Measurements from ENCODE around the gene EFNB2. TPM values are rescaled to one million over a fixed set of nuclear protein-coding genes. Genes with fewer than 3 reads are reported as not detected.
A peak's percentile ranks its signal among the peaks of the same experiment; 100 is the strongest.

EFNB2 gene
- total RNA-seq, 1 donor from 2014 or later, result 10.1 TPM

- Histone ChIP-seq H3K27me3 (ENCODE audit: low read depth) (no peaks in the 10 kb centered on the region), H3K4me1 (peaks cover 60% of the 10 kb centered on the region), H3K27ac (replicated peaks) (no peak overlapping the region), H3K4me3 (no peak overlapping the region), H3K9me3 (replicated peaks) (no peaks in the 10 kb centered on the region), H3K36me3 (peaks cover 16% of the 10 kb centered on the region)
- no peak for DNase-seq
- no peak for TF ChIP-seq CTCF (IDR thresholded peaks at IDR 0.05; ENCODE audit: borderline replicate concordance)
- intact Hi-C loops (cut with micrococcal nuclease), result no loop called here
Measured at GRCh38 chr13:106488686-106489085, 46.8 kb downstream of the EFNB2 start.

- Histone ChIP-seq H3K4me1 (peaks cover 57% of the 10 kb centered on the region), H3K36me3 (peaks cover 10% of the 10 kb centered on the region), H3K4me3 (no peak overlapping the region), H3K9me3 (replicated peaks) (no peaks in the 10 kb centered on the region), H3K27me3 (ENCODE audit: low read depth) (no peaks in the 10 kb centered on the region), H3K27ac (replicated peaks) (no peak overlapping the region)
- DNase-seq, result no peak
- intact Hi-C loops (cut with micrococcal nuclease), result no loop called here
- TF ChIP-seq CTCF (IDR thresholded peaks at IDR 0.05; ENCODE audit: borderline replicate concordance), result no peak
Measured at GRCh38 chr13:106488076-106488475, 47.4 kb downstream of the EFNB2 start.

- DNase-seq, result no peak
- Histone ChIP-seq H3K4me3 (no peak overlapping the region), H3K27me3 (ENCODE audit: low read depth) (no peaks in the 10 kb centered on the region), H3K9me3 (replicated peaks) (peaks cover 7% of the 10 kb centered on the region), H3K36me3 (peaks cover under 1% of the 10 kb centered on the region), H3K27ac (replicated peaks) (no peak overlapping the region), H3K4me1 (peaks cover 47% of the 10 kb centered on the region)
- intact Hi-C loops (cut with micrococcal nuclease), result no loop called here
- no peak for TF ChIP-seq CTCF (IDR thresholded peaks at IDR 0.05; ENCODE audit: borderline replicate concordance)
Measured at GRCh38 chr13:106487129-106487528, 48.3 kb downstream of the EFNB2 start.

GRCh38 chr13:106486287-106486686 is 49.2 kb downstream of the EFNB2 start:
- Histone ChIP-seq H3K36me3 (no peaks in the 10 kb centered on the region), H3K9me3 (replicated peaks) (peaks cover 7% of the 10 kb centered on the region), H3K4me1 (peaks cover 42% of the 10 kb centered on the region), H3K27ac (replicated peaks) (no peak overlapping the region), H3K27me3 (ENCODE audit: low read depth) (no peaks in the 10 kb centered on the region), H3K4me3 (no peak overlapping the region)
- no peak for TF ChIP-seq CTCF (IDR thresholded peaks at IDR 0.05; ENCODE audit: borderline replicate concordance)
- no peak for DNase-seq
- intact Hi-C loops (cut with micrococcal nuclease), result no loop called here

- Histone ChIP-seq H3K4me3 (peak overlapping the region; percentile 39), H3K9me3 (replicated peaks) (peaks cover 7% of the 10 kb centered on the region), H3K36me3 (no peaks in the 10 kb centered on the region), H3K27me3 (ENCODE audit: low read depth) (no peaks in the 10 kb centered on the region), H3K27ac (replicated peaks) (peak overlapping the region; percentile 36), H3K4me1 (peaks cover 34% of the 10 kb centered on the region)
- intact Hi-C loops (cut with micrococcal nuclease), result no loop called here
- DNase-seq, result no peak
- TF ChIP-seq CTCF (IDR thresholded peaks at IDR 0.05; ENCODE audit: borderline replicate concordance), result no peak
Measured at GRCh38 chr13:106484537-106485193, 50.8 kb downstream of the EFNB2 start.
